Sigmoid colon (tissue), 7 donors: ENCODE results near the gene SERPINA4. TPM values are rescaled to one million over a fixed set of nuclear protein-coding genes. Genes with fewer than 3 reads are reported as not detected.
A peak's percentile ranks its signal among the peaks of the same experiment; 100 is the strongest.

Experiments
- DNase-seq: peaks from one replicate; pipeline ENCODE4 v3.0.0-alpha.2; 2019
- H3K27ac ChIP-seq, 4 donors: fragments of 200-600 bp; sonication (generic); one replicate each; pipeline ENCODE4 v1.5.1; 2016 to 2019; ENCODE audit warnings: mild to moderate bottlenecking in 1 of 4
- H3K27me3 ChIP-seq, 3 donors: fragments of 200-600 bp; sonication (generic); one replicate each; pipeline ENCODE4 v1.5.1; 2019; ENCODE audit warnings: mild to moderate bottlenecking in 1 of 3
- H3K36me3 ChIP-seq, 4 donors: fragments of 200-600 bp; sonication (generic); one replicate each; pipeline ENCODE4 v1.5.1; 2016 to 2019
- H3K4me1 ChIP-seq, 4 donors: fragments of 200-600 bp; sonication (generic); one replicate each; pipeline ENCODE4 v1.5.1; 2017 to 2019
- H3K4me3 ChIP-seq, 4 donors: fragments of 200-600 bp; sonication (generic); one replicate each; pipeline ENCODE4 v1.5.1; 2017 to 2019; ENCODE audit warnings: mild to moderate bottlenecking in 2 of 4, moderate library complexity in 1 of 4
- H3K9me3 ChIP-seq, 4 donors: fragments of 200-600 bp in 3 of 4; sonication (generic) in 3 of 4; one replicate each; pipeline versions ENCODE4 v1.5.1 to v1.6.1; 2013 to 2019
- CTCF ChIP-seq, 4 experiments: fragments of 450-650 bp in 3 of 4; fragments of 200-600 bp in 1 of 4; IDR thresholded peaks; one replicate each; pipeline ENCODE4 v1.5.1; 2016 to 2019; ENCODE audit warnings: antibody characterized with exemption in 4 of 4, mild to moderate bottlenecking in 3 of 4, moderate library complexity in 2 of 4
- EP300 ChIP-seq, 4 donors: sonication (generic); formaldehyde crosslinking; IDR thresholded peaks; one replicate each; pipeline ENCODE4 v1.6.1; 2017; ENCODE audit warnings: antibody characterized with exemption in 4 of 4
- POLR2A ChIP-seq, 2 donors: fragments of 450-650 bp; IDR thresholded peaks; one replicate each; pipeline ENCODE4 v1.6.1; 2016; ENCODE audit warnings: antibody characterized with exemption in 2 of 2, mild to moderate bottlenecking in 2 of 2, moderate library complexity in 2 of 2
- POLR2AphosphoS5 ChIP-seq, 4 donors: sonication (generic); formaldehyde crosslinking; IDR thresholded peaks; one replicate each; pipeline ENCODE4 v1.6.1; 2017; ENCODE audit warnings: antibody characterized with exemption in 4 of 4
- WGBS, 2 donors: extraction: QIAGEN DNeasy Blood & Tissue Kit; methylation state at CpG; one replicate each; pipeline ENCODE4 v1.1.7; 2013; 5-methylcytosine and 5-hydroxymethylcytosine counted together
- intact Hi-C: fragments of 100-400 bp; cut with DNase I; formaldehyde crosslinking; loops from one replicate; pipeline ENCODE4 v1.15.1; 2023
- polyA plus RNA-seq, 3 donors: library from polyadenylated mRNA; stranded (reverse); fragments of 200-250 nt; gene quantifications; one replicate each; pipeline ENCODE4 v1.2.3, GENCODE V29; 2013
- total RNA-seq, 4 donors: library from RNA; depleted of rRNA; stranded (reverse); fragments of >200 nt; gene quantifications; one replicate each; pipeline ENCODE4 v1.1.0, GENCODE V29; 2016
- donor health status: healthy with polysubstance abuse.
- donor health status: Bipolar disorder and iron deficiency.
- donor health status: healthy.

The SERPINA4 gene
- total and polyA plus RNA-seq, 7 donors = not detected

GRCh38 chr14:94611179-94611578 is 49.9 kb downstream of the SERPINA4 start:
- Histone ChIP-seq H3K27ac (peak overlapping the region in 3 of 4 donors; percentile 8 to 25 (median 8)), H3K36me3 (no peaks in the 10 kb centered on the region), H3K9me3 (no peaks in the 10 kb centered on the region), H3K27me3 (no peaks in the 10 kb centered on the region), H3K4me3 (no peak overlapping the region), H3K4me1 (no peaks in the 10 kb centered on the region)
- intact Hi-C loops = no loop called here
- TF ChIP-seq POLR2AphosphoS5 (IDR thresholded peaks at IDR 0.05) (no peak), CTCF (IDR thresholded peaks at IDR 0.05) (no peak), EP300 (IDR thresholded peaks at IDR 0.05) (no peak), POLR2A (IDR thresholded peaks at IDR 0.05) (no peak)
- DNase-seq = peak; percentile 56
- 88 to 95% methylated on average over 5 of the region's 5 CpGs for WGBS, 2 donors

GRCh38 chr14:94612174-94612573 is 50.9 kb downstream of the SERPINA4 start, which contains the start of gene SERPINA3:
SERPINA3 (plus strand) TSS chr14:94612391; CDS start chr14:94614442, 2,051 bp downstream.
- WGBS, 2 donors = 66 to 67% methylated on average over 4 of the region's 4 CpGs
- Histone ChIP-seq H3K36me3 (no peaks in the 10 kb centered on the region), H3K27me3 (no peaks in the 10 kb centered on the region), H3K9me3 (peaks cover 0 to 3% (median 2%) of the 10 kb centered on the region in 4 donors), H3K4me1 (no peaks in the 10 kb centered on the region), H3K4me3 (peak within 1 kb of the TSS in 2 of 4 donors; percentile 18 to 21), H3K27ac (peak within 1 kb of the TSS; percentile 10 to 64 (median 53))
- intact Hi-C loops = no loop called here
- TF ChIP-seq EP300 (IDR thresholded peaks at IDR 0.05) = no peak
- no peak for TF ChIP-seq POLR2A (IDR thresholded peaks at IDR 0.05)
- peak; percentile 46 to 66 (median 58) for TF ChIP-seq POLR2AphosphoS5 (IDR thresholded peaks at IDR 0.05)
- TF ChIP-seq CTCF (IDR thresholded peaks at IDR 0.05) = no peak
- DNase-seq = peak; percentile 67

- intact Hi-C loops = no loop called here
- Histone ChIP-seq H3K27ac (peak overlapping the region; percentile 10 to 64 (median 53)), H3K36me3 (no peaks in the 10 kb centered on the region), H3K27me3 (no peaks in the 10 kb centered on the region), H3K4me3 (peak overlapping the region in 2 of 4 donors; percentile 18 to 21), H3K9me3 (peaks cover 0 to 9% (median 5%) of the 10 kb centered on the region in 4 donors), H3K4me1 (no peaks in the 10 kb centered on the region)
- TF ChIP-seq POLR2A (IDR thresholded peaks at IDR 0.05) (no peak), POLR2AphosphoS5 (IDR thresholded peaks at IDR 0.05) (peak in 1 of 4 donors; percentile 24)
- DNase-seq = peak; percentile 84
- WGBS, 2 donors = 64 to 75% methylated on average over 9 of the region's 9 CpGs
Measured at GRCh38 chr14:94612580-94613554, 51.6 kb downstream of the SERPINA4 start.

GRCh38 chr14:94613720-94614644 is 52.7 kb downstream of the SERPINA4 start:
- Histone ChIP-seq H3K27ac (no peak overlapping the region), H3K9me3 (peaks cover 3 to 20% (median 10%) of the 10 kb centered on the region in 4 donors), H3K4me3 (no peak overlapping the region), H3K27me3 (no peaks in the 10 kb centered on the region), H3K36me3 (no peaks in the 10 kb centered on the region), H3K4me1 (no peaks in the 10 kb centered on the region)
- peak; percentile 59 for DNase-seq
- no peak for TF ChIP-seq POLR2AphosphoS5 (IDR thresholded peaks at IDR 0.05)
- TF ChIP-seq POLR2A (IDR thresholded peaks at IDR 0.05) = no peak
- no peak for TF ChIP-seq EP300 (IDR thresholded peaks at IDR 0.05)
- no peak for TF ChIP-seq CTCF (IDR thresholded peaks at IDR 0.05)
- WGBS, 2 donors = 84 to 86% methylated on average over 20 of the region's 20 CpGs
- intact Hi-C loops = no loop called here
